SIG-M5 treated with dmso at 0.1 percent for 504 hours (cell line): ENCODE data around the gene BRIX1.
"Not testable (repeated sequence)": the region's sequence is repeated elsewhere in the genome, so short reads cannot be mapped to it uniquely, and the experiment has no call there.

Experiments
- DNase-seq: peaks from one replicate; lab custom pipeline; 2025; ENCODE audit not compliant: unreplicated experiment; lab: John Stamatoyannopoulos, UW

The BRIX1 gene

DNA sequence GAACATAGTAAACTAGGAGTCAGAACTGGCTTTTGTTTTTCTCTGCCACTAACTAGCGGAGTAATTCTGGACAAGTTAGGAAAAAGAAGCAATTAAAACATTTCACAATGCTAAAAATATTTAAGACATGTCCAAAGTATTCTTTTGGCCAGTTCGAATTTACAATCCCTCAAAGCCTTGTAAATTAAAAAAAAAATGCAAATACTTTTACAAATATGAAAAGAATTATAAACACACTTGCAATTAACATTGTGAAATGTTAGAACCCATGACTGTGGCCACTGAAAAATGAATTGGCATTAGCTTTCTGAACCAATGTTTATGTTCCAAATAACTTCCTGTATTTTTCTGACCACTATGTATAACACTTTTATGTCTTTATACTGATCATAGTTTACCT is 2.4 kb upstream of the BRIX1 start:
- no peak for DNase-seq

GRCh38 chr5:34914671-34915138 is 806 bp upstream of the BRIX1 start:
- DNase-seq, result peak; percentile 30

GRCh38 chr5:34915856-34916192 is 313 bp downstream of the BRIX1 start:
- no peak for DNase-seq

DNA sequence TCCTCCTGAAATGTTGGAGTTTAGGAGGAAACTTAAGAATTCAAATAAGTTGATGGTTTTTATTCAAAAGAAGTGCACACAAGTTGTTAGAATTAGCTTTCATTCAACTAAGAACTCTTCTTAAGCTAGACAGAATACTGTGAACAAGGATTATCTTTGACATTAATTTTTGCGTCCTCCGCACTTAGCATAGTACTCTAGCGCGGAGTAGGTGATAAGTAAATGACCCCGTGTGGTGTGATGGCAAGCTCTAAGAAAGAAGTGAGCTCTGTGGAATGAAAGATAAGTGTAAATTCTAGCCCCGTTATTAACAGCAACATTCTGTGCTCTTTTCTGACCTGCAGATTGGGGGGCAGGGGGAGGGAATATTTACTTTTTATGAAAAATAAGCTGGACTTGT is 1.0 kb downstream of the BRIX1 start:
- peak; percentile 29 for DNase-seq

GRCh38 chr5:34918025-34918424 is 2.5 kb downstream of the BRIX1 start:
- peak; percentile 13 for DNase-seq

DNA sequence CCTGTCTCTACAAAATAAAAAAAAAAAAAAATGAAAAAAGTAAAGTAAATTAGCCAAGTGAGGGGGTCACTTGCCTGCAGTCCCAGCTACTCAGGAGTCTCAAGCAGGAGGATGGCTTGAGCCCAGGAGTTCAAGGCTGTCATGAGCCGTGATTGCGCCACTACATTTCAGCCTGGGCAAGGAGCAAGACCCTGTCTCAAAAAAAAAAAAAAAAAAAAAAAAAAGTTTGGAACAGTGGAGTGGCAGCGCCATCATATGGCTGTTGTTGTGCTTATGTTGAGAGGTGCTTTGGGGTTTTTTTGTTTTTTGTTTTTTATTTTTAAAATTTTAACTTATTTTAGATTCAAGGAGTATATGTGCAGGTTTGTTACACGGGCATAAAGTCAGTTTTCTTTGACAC is 3.6 kb downstream of the BRIX1 start:
- DNase-seq, result no peak

GRCh38 chr5:34923256-34923655 is 7.7 kb downstream of the BRIX1 start:
- DNase-seq, result not testable (repeated sequence)

- DNase-seq, result peak; percentile 81
Observed at GRCh38 chr5:34923694-34924461, 8.4 kb downstream of the BRIX1 start.

GRCh38 chr5:34924462-34924765 is 8.9 kb downstream of the BRIX1 start:
- no peak for DNase-seq

- no peak for DNase-seq
Observed at GRCh38 chr5:34926318-34926888, 10.9 kb downstream of the BRIX1 start.

DNA sequence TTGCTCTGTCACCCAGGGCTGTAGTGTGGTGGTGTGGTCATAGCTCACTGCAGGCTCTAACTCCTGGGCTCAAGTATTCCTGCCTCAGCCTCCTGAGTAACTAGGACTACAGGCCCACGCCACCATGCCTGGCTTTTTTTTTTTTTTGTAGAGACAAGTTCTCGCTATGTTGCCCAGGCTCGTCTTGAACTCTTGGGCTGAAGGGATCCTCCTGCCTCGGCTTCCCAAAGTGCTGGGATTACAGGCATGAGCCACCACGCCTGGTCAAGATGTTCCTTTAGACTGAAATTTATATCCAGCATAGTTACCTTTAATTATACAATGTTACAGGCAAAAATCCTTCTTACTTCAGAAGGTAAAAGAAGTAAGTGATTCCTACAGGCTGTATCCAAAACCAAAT is 12.3 kb downstream of the BRIX1 start:
- no peak for DNase-seq

DNA sequence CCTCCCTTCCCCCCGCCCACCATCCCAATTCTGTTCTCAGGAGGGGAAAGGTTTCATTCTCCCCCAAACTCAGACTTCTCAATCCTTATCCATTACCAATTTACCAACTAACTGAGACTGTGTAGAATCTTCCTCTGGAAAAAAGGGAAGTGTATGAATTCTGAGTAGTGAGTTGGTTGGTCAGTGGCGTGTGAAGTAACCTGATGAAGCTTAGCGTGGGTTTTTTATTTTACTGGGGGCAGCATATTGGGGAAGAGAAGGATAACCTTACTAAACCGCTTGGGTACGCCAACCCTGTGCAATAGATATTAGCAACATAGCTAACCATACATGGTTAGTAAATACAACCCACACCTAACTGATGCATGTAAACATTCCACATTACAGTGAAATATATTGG is 12.8 kb downstream of the BRIX1 start:
- peak; percentile 60 for DNase-seq

DNA sequence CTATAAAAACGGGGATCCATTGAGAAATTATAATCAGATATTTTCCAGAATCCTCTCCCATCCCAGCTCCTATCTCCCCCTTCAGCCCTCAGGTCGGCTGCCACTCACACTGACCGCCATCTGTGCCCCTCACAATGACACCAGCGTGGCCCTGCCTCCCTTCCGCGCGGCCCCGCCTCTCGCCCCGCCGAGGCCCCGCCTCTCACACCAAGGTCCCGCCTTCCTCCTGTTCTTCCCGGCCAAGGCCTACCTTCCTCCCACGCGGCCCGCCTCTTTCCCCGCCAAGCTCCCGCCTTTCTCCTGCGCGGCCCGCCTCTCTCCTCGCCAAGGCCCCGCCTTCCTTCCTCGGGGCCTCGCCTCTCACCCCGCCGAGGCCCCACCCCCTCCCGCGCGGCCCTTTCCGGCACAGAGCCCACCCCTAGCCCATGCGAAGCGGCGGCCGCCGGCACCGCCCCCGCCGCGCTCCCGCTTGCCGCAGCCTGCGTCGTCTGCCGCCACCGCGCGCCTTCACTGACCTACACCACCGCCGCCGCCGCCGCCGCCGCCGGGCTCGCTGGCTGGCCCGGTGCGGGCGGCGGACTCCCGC is 13.7 kb downstream of the BRIX1 start, which contains the start of gene DNAJC21:
Gene DNAJC21 (plus strand): TSS at position 426 of the 586 bp plus-strand sequence. CDS start 261 bp downstream, outside the sequence.
- peak; percentile 97 for DNase-seq

GRCh38 chr5:34929720-34930461 is 14.4 kb downstream of the BRIX1 start:
- DNase-seq, result peak; percentile 83

GRCh38 chr5:34930462-34930844 is 14.9 kb downstream of the BRIX1 start:
- DNase-seq, result no peak

- no peak for DNase-seq
Observed at GRCh38 chr5:34930870-34931269, 15.4 kb downstream of the BRIX1 start.

DNA sequence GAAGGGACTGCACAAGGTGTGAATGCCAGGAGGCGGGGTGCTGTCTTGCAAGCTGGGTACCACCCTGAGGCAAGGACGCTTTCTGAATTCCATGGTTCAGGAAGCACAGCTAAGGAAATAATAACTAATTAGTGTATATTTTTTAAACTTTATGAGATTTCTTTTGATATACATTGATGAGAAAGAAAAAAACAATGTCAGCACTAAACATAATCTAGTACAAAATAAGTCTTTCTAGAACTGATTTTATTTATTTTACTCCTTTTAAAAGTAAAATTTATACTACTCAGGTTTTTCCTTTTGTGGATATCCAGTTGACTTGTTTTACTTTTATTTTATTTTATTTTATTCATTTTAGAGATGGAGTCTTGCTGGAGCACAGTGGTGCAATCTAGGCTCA is 17.4 kb downstream of the BRIX1 start:
- no peak for DNase-seq

GRCh38 chr5:34941936-34942335 is 26.4 kb downstream of the BRIX1 start:
- no peak for DNase-seq

DNA sequence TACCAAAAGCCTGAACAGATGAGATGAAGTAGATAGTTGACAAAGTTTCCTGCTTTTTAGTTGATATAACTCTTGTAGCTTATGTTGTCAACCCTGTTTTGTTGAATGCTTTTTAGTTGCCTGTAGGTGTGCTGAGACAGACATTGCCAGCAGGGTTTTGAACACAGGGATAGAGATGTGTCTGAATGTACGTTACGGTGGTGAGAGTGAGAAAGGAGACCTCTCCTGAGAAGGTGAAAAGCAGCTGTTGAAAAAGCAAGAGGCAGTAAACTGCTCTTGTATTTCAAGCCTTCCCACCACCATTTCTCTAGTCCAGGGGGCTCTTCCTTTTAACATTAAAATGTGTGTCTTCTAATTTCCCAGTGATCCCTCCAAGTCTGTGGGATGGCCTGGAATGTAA is 28.5 kb downstream of the BRIX1 start:
- DNase-seq, result no peak

GRCh38 chr5:34944460-34945047 is 29.0 kb downstream of the BRIX1 start:
- DNase-seq, result no peak

DNA sequence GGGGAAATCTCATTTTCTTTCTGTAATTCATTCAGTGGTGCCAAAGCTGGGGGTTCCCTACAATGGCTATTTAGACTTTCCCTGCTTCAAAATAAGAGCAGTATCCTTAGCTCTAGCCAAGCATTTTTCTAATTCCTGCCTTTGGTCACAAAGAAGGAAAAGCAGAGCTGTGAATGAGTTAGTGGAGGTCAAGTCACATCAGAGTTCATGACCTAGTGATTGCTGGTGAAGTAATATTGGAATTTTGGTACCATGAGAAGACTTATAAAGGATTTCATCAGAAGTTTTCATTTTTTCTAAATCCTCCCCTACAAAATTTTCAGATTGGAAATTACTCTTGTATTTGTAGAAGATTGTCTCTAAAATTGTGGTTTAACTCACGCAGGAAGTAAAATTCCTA is 41.8 kb downstream of the BRIX1 start:
- DNase-seq, result no peak
